ENCODE measurements around the gene TMEFF2.

TMEFF2 gene

GRCh38 chr2:191957996-191958860, 236.5 kb downstream of the TMEFF2 start:
- DNase-seq: no peak

- DNase-seq: no peak
These were observed 240.3 kb downstream of the TMEFF2 start for GRCh38 chr2:191954451-191954850.

- DNase-seq: no peak
These were observed 242.0 kb downstream of the TMEFF2 start for GRCh38 chr2:191952515-191953270.

- no peak for DNase-seq
These were observed 242.9 kb downstream of the TMEFF2 start for GRCh38 chr2:191951832-191952231.

- no peak for DNase-seq
These were observed 243.4 kb downstream of the TMEFF2 start for GRCh38 chr2:191951376-191951775.

- DNase-seq: no peak
These were observed 244.4 kb downstream of the TMEFF2 start for GRCh38 chr2:191950132-191950874.

- no peak for DNase-seq
These were observed 247.5 kb downstream of the TMEFF2 start for GRCh38 chr2:191947235-191947634.

- no peak for DNase-seq
These were observed 248.1 kb downstream of the TMEFF2 start for GRCh38 chr2:191946471-191947182.

GRCh38 chr2:191945623-191946022, 249.1 kb downstream of the TMEFF2 start:
- DNase-seq: no peak

GRCh38 chr2:191942739-191943103, 252.0 kb downstream of the TMEFF2 start:
- no peak for DNase-seq

- peak; percentile 19 for DNase-seq
These were observed 252.5 kb downstream of the TMEFF2 start for GRCh38 chr2:191942090-191942738.

GRCh38 chr2:191941376-191941929, 253.3 kb downstream of the TMEFF2 start:
- no peak for DNase-seq

- no peak for DNase-seq
These were observed 256.0 kb downstream of the TMEFF2 start for GRCh38 chr2:191938779-191939178.

GRCh38 chr2:191936882-191937405, 257.8 kb downstream of the TMEFF2 start:
- DNase-seq: no peak

GRCh38 chr2:191935247-191935646, 259.5 kb downstream of the TMEFF2 start:
- DNase-seq: no peak

GRCh38 chr2:191933307-191934105, 261.2 kb downstream of the TMEFF2 start:
- no peak for DNase-seq

GRCh38 chr2:191932286-191932685, 262.4 kb downstream of the TMEFF2 start:
- no peak for DNase-seq

GRCh38 chr2:191931329-191931728, 263.4 kb downstream of the TMEFF2 start:
- no peak for DNase-seq

- no peak for DNase-seq
These were observed 264.5 kb downstream of the TMEFF2 start for GRCh38 chr2:191930205-191930604.

GRCh38 chr2:191929288-191929687, 265.4 kb downstream of the TMEFF2 start:
- no peak for DNase-seq

- no peak for DNase-seq
These were observed 266.7 kb downstream of the TMEFF2 start for GRCh38 chr2:191927991-191928390.

Data from midbrain (tissue), 1 donor.